ENCODE data around the gene GSTO2.

The GSTO2 gene

DNA sequence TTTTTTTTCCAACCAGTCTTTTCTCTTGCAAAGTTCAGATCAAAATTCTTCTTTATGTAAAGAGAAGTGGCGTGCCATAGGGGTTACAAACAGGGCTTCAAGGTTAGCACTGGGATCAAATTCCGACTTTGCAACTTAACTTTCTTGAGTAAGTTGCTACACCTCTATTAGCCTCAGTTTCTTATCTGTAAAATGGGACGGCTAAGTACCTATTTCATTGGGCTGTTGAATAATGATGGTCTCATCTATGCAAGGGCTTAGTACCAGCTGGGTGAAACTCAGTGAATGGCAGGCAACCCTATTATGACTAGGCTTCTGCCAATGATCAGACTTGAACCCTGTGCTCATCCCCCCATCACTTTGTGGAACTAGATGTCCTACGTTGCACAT is 35.4 kb downstream of the GSTO2 start:
- no peak overlapping the region for H3K4me3 ChIP-seq (ENCODE audit: control insufficient read depth, low read depth, low read length)
- DNase-seq (ENCODE audit: low read depth) = no peak
- TF ChIP-seq, protein P1, sequence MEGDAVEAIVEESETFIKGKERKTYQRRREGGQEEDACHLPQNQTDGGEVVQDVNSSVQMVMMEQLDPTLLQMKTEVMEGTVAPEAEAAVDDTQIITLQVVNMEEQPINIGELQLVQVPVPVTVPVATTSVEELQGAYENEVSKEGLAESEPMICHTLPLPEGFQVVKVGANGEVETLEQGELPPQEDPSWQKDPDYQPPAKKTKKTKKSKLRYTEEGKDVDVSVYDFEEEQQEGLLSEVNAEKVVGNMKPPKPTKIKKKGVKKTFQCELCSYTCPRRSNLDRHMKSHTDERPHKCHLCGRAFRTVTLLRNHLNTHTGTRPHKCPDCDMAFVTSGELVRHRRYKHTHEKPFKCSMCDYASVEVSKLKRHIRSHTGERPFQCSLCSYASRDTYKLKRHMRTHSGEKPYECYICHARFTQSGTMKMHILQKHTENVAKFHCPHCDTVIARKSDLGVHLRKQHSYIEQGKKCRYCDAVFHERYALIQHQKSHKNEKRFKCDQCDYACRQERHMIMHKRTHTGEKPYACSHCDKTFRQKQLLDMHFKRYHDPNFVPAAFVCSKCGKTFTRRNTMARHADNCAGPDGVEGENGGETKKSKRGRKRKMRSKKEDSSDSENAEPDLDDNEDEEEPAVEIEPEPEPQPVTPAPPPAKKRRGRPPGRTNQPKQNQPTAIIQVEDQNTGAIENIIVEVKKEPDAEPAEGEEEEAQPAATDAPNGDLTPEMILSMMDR (IDR thresholded peaks at IDR 0.05; ENCODE audit: control insufficient read depth, insufficient read depth, low read depth, low read length, missing control alignments) = no peak

DNA sequence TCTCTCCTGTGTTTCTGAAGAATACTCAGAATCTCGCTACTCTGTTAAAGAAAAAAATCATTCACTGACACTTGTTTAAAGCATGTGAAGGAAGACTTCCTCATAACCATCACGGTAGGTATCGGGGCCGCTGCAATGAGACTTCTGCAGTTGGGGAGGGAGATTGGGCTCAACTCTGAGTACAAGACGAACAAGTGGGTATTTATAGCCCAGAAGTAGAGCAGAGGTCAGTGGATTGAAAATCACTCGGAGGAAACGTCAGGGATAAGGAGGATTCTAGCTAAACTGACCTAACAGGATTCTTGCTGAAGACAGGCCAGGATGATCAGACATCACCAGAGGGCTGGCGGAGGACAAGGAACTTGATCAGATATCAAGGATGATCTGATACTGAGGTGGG is 35.9 kb downstream of the GSTO2 start:
- H3K4me3 ChIP-seq (ENCODE audit: control insufficient read depth, low read depth, low read length) = no peak overlapping the region
- TF ChIP-seq, protein P1 (IDR thresholded peaks at IDR 0.05; ENCODE audit: control insufficient read depth, insufficient read depth, low read depth, low read length, missing control alignments) = no peak
- no peak for DNase-seq (ENCODE audit: low read depth)

DNA sequence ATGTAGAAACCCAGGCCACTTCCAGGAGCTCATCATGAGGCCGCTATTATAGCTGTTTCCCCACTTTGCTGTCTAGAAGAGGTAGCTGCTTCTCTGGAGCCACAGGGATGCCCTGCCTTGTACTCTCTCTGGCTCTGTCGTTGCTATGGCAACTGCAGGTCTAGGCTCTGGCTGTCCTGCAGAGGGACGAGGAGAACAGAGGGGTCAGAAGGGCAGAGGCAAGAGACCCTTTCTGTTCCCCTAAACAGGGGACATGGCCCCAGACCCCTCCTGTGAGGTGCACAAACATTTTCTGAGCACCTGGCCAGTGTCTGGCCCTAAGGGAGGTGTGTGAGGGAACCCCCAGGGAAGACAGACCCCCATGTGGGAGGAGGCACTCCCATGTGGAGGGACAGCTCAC is 37.9 kb downstream of the GSTO2 start:
- H3K4me3 ChIP-seq (ENCODE audit: control insufficient read depth, low read depth, low read length) = no peak overlapping the region
- no peak for DNase-seq (ENCODE audit: low read depth)
- TF ChIP-seq, protein P1 (IDR thresholded peaks at IDR 0.05; ENCODE audit: control insufficient read depth, insufficient read depth, low read depth, low read length, missing control alignments) = no peak

DNA sequence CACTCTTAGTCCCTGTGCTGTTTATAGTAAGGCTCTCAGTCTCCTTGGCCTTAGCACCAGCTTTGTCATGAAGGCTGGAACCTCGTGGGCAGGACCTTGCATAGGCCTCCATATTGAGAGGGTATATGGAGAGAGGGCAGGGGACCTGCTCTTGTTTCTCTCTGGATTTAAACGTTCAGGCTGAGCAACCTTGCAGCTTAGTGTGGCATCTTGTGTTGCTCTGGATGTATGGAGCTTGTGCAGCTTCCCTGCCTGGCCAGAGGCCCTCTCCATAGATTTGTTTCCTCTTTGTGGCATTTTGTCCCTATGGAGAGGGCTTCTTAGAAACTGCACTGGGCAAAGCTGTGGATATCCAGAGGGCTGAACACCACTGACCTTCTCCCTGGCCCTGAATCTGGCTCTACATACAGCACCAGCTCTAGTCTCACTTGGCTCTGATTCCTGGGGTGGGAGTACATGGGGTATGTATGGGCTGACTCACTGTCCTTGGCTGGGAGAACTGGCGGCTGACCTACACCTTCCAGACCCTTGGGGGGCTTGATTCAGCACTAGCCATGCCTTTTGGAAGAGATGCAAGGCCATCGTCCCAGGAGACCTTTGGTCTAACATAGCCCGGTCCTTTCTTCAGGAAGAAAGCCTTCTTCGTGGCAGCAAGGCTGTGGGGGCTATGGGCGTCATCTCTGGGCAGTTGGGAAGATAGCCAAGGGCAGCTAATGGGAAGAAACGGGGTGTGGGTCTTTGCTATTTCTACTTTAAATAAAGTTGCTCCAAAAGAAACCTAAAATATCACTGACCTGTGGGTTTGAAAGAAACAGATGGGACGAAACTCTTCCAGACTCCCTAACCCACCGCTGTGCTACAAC is 38.8 kb downstream of the GSTO2 start:
- H3K4me3 ChIP-seq (ENCODE audit: control insufficient read depth, low read depth, low read length) = no peak overlapping the region
- DNase-seq (ENCODE audit: low read depth) = no peak
- TF ChIP-seq, protein P1 (IDR thresholded peaks at IDR 0.05; ENCODE audit: control insufficient read depth, insufficient read depth, low read depth, low read length, missing control alignments) = no peak

DNA sequence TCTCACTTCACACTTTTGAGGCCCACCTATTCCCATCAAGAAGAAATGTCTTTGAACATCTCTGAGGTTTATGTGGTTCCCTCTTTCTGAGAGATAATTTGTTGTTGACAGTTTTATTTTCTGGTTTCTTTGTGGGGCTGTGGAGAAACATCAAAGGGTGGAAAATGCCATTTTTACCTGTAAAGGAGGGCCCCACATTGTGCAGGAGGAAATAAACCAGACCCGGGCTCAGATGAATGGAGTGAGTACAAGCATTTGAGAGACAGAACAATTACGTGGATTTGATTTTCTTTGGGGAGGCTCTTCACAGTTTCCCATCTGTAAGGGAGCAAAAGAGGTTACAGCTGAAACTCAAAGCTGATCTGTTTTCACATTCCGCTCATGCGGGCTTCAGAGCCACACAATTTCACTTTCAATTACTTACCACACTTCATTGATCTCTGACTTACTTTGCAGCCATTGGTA is 39.5 kb downstream of the GSTO2 start:
- no peak for DNase-seq (ENCODE audit: low read depth)
- no peak overlapping the region for H3K4me3 ChIP-seq (ENCODE audit: control insufficient read depth, low read depth, low read length)

DNA sequence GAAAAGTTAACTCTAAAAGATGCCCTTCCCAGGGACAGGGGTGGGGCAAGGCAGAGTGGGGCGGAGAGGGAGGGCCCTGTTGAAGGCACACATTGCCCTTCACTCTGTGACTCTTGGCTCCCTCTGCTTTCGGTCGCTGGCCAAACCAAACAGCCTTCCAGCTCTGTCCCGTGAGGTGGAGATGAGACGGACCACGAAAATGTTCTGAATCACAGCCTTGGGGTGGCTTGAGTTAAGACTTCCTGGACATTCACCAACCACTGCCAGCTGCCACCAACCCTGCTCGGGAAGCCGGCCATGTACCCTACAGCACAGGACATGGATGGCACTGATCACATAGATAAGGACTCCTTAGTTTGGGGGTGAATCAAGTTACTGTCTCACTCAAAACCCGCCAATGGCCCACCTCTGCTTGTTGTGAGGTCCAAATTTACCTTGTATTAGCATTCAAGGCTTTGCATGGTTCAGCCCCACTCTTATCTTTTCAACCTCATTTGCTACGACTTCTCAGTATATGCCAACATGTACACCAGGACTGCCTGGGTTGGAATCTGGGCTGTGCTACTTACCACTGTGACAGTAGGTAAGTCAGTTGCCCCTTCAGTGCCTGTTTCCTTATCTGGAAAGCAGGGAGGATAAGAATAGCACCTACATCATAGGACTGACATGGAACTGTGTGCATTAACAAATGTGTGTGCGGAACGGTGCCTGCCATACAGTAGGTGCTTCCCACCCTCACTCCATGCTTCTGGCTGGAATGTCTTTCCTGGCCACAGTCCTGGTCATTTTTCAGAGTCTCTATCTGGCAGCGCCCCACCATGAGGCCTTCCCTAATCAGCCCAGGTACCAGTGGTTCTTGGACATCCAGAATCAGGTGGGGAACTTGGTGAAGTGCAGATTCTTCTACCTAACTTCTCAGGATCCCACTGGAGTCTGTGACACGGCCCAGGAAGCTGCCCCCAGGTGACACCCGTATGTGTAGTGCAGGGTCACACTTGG is 41.3 kb downstream of the GSTO2 start:
- TF ChIP-seq, protein P1 (IDR thresholded peaks at IDR 0.05; ENCODE audit: control insufficient read depth, insufficient read depth, low read depth, low read length, missing control alignments) = no peak
- DNase-seq (ENCODE audit: low read depth) = peak; percentile 60
- H3K4me3 ChIP-seq (ENCODE audit: control insufficient read depth, low read depth, low read length) = no peak overlapping the region

More for the DNA sequence above, 39.5 kb downstream of the GSTO2 start:
- TF ChIP-seq, protein P1 (IDR thresholded peaks at IDR 0.05; ENCODE audit: control insufficient read depth, insufficient read depth, low read depth, low read length, missing control alignments) = no peak

All from AG09309 (cell line).